ENCODE results near the gene ADAM29. TPM values are rescaled to one million over a fixed set of nuclear protein-coding genes. Genes with fewer than 3 reads are reported as not detected.

ADAM29 gene
- total and polyA plus RNA-seq, 2 experiments from 2014 or later, result not detected

DNA sequence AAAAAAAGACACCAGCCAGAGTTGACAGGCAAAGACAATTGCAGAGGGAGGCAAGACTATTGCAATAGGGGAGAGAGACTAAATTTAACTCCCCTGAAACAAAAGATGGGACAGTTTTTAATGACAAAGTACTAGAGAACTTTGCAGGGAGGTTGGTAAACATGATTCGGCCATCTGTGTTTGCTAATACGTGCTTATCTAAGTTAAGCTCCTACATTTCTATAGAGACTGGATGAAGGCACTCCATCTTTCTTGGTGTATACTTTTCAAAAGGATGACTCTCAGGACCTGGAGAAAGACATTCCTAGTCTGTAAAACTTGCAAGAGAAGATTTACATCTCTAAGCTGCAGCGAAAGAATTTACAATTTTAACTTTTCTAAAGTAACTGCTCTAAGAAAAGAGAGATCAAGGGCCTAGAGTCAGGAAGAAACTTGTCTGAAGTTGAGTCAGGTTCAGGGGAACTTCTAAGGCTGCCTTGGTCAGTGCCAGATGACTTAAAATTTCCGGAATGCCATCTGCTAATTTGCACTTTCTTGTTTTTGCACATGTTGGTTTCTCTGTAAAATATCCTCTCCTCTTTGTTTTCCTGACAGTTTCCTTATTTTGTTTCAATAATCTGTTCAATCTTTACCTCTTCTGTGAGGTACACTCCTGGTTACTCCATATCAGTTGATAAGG, 10.6 kb downstream of the ADAM29 start:
- ATAC-seq (no peak), DNase-seq (ENCODE audit: low spot score) (peak; percentile 19)
- H3K79me2 ChIP-seq (replicated peaks; ENCODE audit: insufficient read depth), result no peaks in the 10 kb centered on the region
- no peak overlapping the region for H3K4me3 ChIP-seq
- peak overlapping the region; percentile 70 for H2AFZ ChIP-seq
- Mint-ChIP-seq H3K4me3 (no peak overlapping the region), H3K27me3 (ENCODE audit: insufficient read depth, low read depth, poor library complexity) (no peaks in the 10 kb centered on the region), H3K27ac (no peak overlapping the region), H3K9me3 (no peaks in the 10 kb centered on the region), H3K36me3 (ENCODE audit: low read depth) (no peaks in the 10 kb centered on the region), H3K4me1 (peaks cover 11% of the 10 kb centered on the region)
- no peaks in the 10 kb centered on the region for H3F3A ChIP-seq (replicated peaks; ENCODE audit: low read depth)
- H3K9me2 ChIP-seq (ENCODE audit: insufficient read depth), result no peaks in the 10 kb centered on the region; the same call in 1 of the 2 replicates
- no peak for TF ChIP-seq ZNF114 (CRISPR knock-in tag; IDR thresholded peaks at IDR 0.05)
- no peak for TF ChIP-seq EZH2phosphoT487 (IDR thresholded peaks at IDR 0.05; ENCODE audit: unreplicated experiment)
- TF ChIP-seq CTCF (conservative IDR thresholded peaks at IDR 0.05; ENCODE audit: low read depth in 2 of 2), result no peak
- H4K20me1 ChIP-seq (replicated peaks; ENCODE audit: insufficient read depth), result no peaks in the 10 kb centered on the region
- no peaks in the 10 kb centered on the region for H3K36me3 ChIP-seq (ENCODE audit: insufficient read depth)
- H3K4me2 ChIP-seq, result 0 out of 2 replicates have a peak overlapping the region, but pooled peaks have one; percentile 6
- no peak overlapping the region for H3K27ac ChIP-seq (ENCODE audit: low read depth)
- H3K27me3 ChIP-seq (ENCODE audit: insufficient read depth), result no peaks in the 10 kb centered on the region
- no peaks in the 10 kb centered on the region; the same call in none of the 2 replicates for H3K4me1 ChIP-seq (ENCODE audit: insufficient read depth)

DNA sequence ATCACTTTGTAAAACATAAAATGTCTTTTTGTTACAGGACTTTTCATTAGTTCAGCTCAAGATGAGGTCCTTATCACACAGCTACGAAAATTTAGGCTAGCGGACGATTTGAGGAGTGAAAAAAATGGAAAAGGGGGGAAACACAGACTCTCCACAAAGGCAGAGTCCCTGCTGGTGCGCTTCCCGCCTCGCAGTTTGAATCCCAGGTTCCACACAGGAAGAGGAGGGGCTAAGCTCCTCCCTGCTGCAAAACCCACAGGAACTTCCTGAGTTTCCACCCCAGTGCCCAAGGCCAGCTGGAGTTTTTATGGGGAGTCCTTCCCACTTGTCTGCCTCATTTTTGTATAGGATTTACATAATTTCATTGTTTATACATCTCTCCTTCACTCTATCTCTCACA, 11.2 kb downstream of the ADAM29 start:
- H3K4me2 ChIP-seq, result 0 out of 2 replicates have a peak overlapping the region, but pooled peaks have one; percentile 6
- Mint-ChIP-seq H3K9me3 (no peaks in the 10 kb centered on the region), H3K27ac (no peak overlapping the region), H3K27me3 (ENCODE audit: insufficient read depth, low read depth, poor library complexity) (no peaks in the 10 kb centered on the region), H3K4me1 (peaks cover 11% of the 10 kb centered on the region), H3K36me3 (ENCODE audit: low read depth) (no peaks in the 10 kb centered on the region), H3K4me3 (no peak overlapping the region)
- H3K9me2 ChIP-seq (ENCODE audit: insufficient read depth), result no peaks in the 10 kb centered on the region; the same call in 1 of the 2 replicates
- peak overlapping the region; percentile 70 for H2AFZ ChIP-seq
- H3K36me3 ChIP-seq (ENCODE audit: insufficient read depth), result no peaks in the 10 kb centered on the region
- no peaks in the 10 kb centered on the region for H4K20me1 ChIP-seq (replicated peaks; ENCODE audit: insufficient read depth)
- no peaks in the 10 kb centered on the region; the same call in none of the 2 replicates for H3K4me1 ChIP-seq (ENCODE audit: insufficient read depth)
- H3K27me3 ChIP-seq (ENCODE audit: insufficient read depth), result no peaks in the 10 kb centered on the region
- DNase-seq (ENCODE audit: low spot score), result peak; percentile 8
- no peak overlapping the region for H3K4me3 ChIP-seq
- no peaks in the 10 kb centered on the region for H3F3A ChIP-seq (replicated peaks; ENCODE audit: low read depth)
- H3K79me2 ChIP-seq (replicated peaks; ENCODE audit: insufficient read depth), result no peaks in the 10 kb centered on the region
- H3K27ac ChIP-seq (ENCODE audit: low read depth), result no peak overlapping the region
- ATAC-seq, result no peak
- TF ChIP-seq CTCF (conservative IDR thresholded peaks at IDR 0.05; ENCODE audit: low read depth in 2 of 2), result no peak
- TF ChIP-seq POLR2AphosphoS5 (IDR thresholded peaks at IDR 0.05; ENCODE audit: low read depth), result no peak
- no peak for TF ChIP-seq STAT1 (IDR thresholded peaks at IDR 0.05; ENCODE audit: unreplicated experiment)
- no peak for TF ChIP-seq CREB1 (CRISPR knock-in tag; IDR thresholded peaks at IDR 0.05; ENCODE audit: low read depth)
- no peak for TF ChIP-seq ZNF114 (CRISPR knock-in tag; IDR thresholded peaks at IDR 0.05)
- no peak for TF ChIP-seq NANOG (IDR thresholded peaks at IDR 0.05; ENCODE audit: borderline replicate concordance)
- no peak for TF ChIP-seq REST (IDR thresholded peaks at IDR 0.05; ENCODE audit: unreplicated experiment)
- no peak for TF ChIP-seq JUNB (IDR thresholded peaks at IDR 0.05; ENCODE audit: unreplicated experiment)

Measured in GM23338 (cell line).